Middle frontal gyrus (tissue), 1 donor: ENCODE measurements around the gene DYNC1LI2.
A peak's percentile ranks its signal among the peaks of the same experiment; 100 is the strongest.
"Not testable (repeated sequence)": the region's sequence is repeated elsewhere in the genome, so short reads cannot be mapped to it uniquely, and the experiment has no call there.

ENCODE experiments used
- DNase-seq: peaks from one replicate; pipeline ENCODE4 v3.0.0-alpha.2; 2015; ENCODE audit warnings: low spot score; ENCODE audit errors: extremely low spot score

Gene DYNC1LI2

DNA sequence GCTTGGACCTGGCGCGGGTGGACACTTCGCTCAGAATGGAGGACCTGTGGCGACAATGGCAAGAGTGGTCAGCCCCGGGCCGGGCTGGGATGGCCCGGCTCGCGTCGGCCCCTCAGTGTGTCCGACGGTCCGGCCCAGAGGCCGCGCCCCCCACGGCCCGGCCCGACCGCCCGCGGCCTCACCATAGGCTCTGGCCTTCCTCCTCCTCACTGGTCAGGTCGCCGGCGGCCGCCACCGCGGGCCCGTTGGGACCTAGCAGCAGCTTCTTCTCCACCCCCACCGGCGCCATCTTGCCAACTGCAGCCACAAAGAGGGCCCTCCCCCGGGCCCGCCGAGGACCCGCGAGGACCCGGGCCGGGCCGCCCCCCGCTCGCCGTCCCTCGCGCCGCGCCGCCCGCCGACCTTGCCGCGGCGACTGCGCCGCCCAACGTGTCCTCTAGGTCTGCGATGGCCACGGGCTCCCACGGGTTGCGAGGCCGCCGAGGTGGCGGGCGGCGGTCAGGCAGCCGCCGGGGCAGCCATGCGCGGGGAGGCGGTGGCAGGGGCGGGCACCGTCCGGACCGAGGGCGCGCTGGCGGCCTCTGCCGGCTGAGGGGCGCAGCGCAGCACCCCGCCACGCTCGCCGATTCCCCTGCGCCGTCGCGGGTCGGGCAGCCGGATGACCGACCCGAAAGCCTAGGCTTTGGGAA, at the start of gene DYNC1LI2:
DYNC1LI2 (minus strand) TSS at position 307 of the 689 bp plus-strand sequence; CDS start at position 289, 18 bp downstream.
- peak; percentile 71 for DNase-seq

GRCh38 chr16:66800856-66801255, 49.4 kb upstream of the DYNC1LI2 start:
- no peak for DNase-seq

DNA sequence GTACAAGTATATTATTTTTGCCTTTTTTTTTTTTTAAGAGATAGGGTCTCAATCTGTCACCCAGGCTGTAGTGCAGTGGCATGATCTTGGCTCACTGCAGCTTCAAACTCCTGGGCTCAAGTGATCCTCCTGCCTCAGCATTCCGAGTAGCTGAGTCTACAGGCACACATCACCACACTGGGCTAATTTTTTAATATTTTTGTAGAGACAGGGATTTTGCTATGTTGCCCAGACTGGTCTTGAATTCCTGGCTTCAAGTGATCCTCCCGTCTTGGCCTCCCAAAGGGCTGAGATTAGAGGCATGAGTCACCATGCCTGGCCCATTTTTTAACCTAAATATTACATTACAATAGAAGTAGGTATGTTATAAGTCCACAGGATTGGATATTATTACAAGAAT, 46.8 kb upstream of the DYNC1LI2 start:
- no peak for DNase-seq

DNA sequence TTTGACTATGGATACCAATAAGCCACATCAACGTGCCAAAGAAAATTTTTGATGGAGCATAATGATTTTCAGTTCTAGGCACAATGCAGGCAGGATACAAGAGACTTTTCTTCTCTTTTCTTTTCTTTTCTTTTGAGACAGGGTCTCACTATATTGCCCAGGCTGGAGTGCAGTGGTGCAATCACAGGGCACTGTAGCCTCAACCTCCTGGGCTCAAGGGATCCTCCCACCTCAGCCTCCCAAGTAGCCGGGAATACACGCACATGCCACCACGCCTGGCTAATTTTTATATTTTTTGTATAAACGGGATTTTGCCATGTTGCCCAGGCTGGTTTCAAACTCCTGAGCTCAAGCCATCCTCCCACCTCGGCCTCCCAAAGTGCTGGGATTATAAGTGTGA, 42.6 kb upstream of the DYNC1LI2 start:
- DNase-seq, result not testable (repeated sequence)

- no peak for DNase-seq
Measured at GRCh38 chr16:66790130-66790733, 38.8 kb upstream of the DYNC1LI2 start.

- no peak for DNase-seq
Measured at GRCh38 chr16:66787427-66787826, 36.0 kb upstream of the DYNC1LI2 start.

GRCh38 chr16:66786551-66786950, 35.1 kb upstream of the DYNC1LI2 start:
- DNase-seq, result no peak

DNA sequence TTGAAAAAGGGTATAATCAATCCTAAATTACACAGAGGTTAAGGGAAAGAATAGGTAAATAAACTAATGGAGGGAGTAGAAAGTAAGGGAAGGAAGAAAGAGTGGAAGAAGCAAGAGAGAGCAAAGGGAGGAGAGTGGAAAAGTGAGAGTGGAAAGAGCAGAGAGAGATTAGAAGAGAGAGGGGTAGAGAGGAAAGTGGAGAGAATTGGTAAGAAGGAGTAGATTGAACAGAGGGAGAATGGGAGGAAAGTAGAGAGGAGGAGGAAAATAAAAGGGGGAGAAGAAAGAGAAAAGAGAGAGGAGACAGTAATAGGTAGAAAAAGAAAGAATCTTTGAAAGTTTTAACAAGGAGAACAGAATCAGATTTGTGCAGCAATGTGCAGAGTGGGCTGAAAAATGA, 25.0 kb upstream of the DYNC1LI2 start:
- no peak for DNase-seq

GRCh38 chr16:66774981-66775380, 23.6 kb upstream of the DYNC1LI2 start:
- no peak for DNase-seq

- no peak for DNase-seq
Measured at GRCh38 chr16:66758086-66758485, 6.7 kb upstream of the DYNC1LI2 start.

- DNase-seq, result no peak
Measured at GRCh38 chr16:66754819-66755218, 3.4 kb upstream of the DYNC1LI2 start.

DNA sequence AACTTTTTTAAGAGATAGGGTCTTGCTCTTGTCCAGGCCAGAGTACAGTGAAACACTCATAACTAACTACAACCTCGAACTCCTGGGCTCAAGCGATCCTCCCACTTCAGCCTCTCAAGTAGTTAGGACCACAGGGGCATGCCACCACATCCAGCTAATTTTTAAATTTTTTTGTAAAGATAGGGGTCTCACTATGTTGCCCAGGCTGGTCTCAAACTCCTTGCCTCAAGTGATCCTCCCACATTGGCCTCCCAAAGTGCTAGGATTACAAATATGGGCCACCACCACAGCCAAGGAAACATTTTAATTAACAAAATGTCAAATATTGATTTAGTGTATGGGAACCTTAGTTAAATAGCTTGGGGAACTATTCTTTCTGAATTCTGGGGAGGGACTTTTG, 2.8 kb upstream of the DYNC1LI2 start:
- no peak for DNase-seq

DNA sequence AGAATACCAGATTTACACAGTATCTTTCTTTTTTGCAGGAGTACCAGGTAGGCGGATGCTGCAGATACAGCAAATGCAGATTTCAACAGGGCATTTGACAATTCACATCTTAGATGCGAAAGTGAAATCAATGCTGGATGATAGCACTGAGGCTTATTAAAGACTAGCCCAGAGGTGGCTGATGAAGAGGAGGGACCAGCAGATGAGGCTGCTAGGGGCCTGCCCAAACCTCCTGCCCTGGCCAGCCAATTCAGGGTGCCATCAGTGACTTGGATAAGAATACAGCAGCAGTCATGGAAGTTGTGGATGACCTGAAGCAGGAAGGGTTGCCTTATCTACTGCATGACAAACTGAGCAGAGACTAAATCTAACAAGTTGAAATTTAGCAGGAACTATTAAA, 1.5 kb upstream of the DYNC1LI2 start:
- DNase-seq, result no peak

DNA sequence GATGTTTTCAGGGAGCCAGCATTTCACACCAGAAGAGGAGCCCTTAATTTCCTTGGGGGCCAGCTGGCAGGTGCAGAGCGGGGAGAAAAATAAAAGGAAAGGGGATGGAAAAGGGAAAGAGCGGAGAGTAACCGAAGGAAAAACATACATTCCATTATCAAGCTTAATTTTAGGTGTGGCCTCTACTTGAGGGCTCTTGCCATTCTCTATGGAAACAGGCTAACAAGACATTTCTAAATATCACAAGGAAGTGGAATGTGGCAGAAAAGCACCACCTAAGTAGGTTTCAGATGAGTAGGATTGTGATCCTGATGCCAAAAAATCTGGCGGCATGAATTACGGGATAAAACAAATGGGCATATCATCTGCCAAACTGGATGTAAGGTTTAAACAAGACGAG, 970 bp upstream of the DYNC1LI2 start:
- no peak for DNase-seq

GRCh38 chr16:66751992-66752322, 548 bp upstream of the DYNC1LI2 start:
- DNase-seq, result no peak

DNA sequence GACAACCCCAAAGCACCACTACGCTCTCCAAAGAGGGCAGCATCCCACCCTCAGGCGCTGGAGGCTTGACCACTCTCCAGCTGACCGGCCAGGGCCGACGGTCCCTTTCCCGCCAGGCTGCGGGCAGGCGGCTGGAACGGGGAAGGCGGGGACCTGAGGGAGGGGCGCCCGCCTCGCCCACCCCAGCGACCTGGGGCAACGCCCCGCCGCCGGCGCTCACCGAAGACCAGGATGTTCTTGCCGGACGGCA, 431 bp downstream of the DYNC1LI2 start:
- no peak for DNase-seq

DNA sequence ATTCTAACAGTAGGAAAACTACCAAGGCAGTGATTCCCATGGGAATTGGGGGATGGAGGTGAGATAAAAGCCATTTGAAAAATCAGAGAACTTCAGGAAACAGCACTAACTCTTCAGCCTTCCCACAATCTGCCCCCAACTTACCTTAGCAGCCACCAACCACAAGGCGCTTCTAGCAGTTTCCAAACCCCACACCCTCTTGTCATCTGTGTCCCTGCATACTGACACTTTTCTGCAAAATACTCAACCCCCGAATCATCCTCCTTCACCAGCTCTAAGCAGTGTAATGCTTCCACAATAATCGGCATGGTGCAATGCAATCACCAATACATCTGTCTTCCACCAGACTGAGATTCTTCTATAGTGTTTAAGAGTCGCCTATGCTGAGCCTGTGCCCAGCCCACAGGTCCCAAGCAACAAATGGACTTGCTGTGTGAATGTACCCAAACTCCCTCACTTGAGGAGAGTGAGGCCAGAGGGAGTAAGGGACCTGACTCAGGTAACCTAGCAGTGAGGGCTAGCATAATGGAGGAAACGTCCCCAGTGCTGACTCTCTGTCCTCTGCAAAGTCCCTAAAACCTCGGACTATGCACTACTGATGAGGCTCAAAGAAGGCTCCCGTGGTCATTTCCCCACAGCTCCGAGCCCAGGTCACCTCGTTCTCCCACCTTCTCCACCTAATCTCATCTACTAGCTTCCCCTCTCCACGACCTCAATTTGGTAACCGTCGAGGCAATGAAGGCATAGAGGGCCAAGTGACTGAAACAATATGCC, 943 bp downstream of the DYNC1LI2 start:
- DNase-seq, result no peak

DNA sequence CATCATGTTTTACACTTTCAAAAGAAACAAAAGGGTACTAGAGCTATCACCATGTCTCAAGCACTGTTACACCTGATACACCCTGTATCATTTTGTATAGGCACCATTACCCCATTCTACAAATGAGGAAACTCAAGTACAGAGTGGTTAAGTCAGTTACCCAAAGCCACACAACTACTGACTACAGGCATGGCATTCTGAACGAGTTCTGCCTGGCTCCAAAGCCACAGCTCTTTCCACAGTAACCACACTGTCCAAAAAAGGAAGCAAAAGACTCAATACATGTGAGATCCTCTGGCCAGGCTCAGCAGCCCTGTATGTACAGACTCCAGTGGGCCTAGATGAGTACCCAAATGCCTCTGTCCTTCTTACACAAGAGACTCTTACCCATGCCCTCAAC, 4.7 kb downstream of the DYNC1LI2 start:
- no peak for DNase-seq

DNA sequence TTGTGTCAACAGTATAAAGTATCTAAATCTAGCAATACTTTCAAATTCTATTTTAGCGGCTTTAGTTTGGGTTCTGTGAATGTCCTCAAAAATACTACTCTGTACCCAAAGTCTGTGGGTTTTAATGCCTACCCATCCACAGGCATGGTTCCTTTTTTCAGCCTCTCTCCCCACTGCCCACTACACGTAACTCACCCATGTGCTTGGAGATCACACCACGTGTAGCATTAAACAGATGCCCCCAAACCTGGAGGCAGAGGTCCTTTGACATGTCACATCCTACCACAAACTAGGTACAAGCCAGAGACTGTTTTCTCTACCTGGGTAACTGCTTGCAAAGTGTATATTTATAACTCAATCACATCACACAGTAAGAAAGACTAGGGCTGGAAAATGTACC, 5.4 kb downstream of the DYNC1LI2 start:
- no peak for DNase-seq

GRCh38 chr16:66741950-66742808, 9.2 kb downstream of the DYNC1LI2 start:
- DNase-seq, result no peak

DNA sequence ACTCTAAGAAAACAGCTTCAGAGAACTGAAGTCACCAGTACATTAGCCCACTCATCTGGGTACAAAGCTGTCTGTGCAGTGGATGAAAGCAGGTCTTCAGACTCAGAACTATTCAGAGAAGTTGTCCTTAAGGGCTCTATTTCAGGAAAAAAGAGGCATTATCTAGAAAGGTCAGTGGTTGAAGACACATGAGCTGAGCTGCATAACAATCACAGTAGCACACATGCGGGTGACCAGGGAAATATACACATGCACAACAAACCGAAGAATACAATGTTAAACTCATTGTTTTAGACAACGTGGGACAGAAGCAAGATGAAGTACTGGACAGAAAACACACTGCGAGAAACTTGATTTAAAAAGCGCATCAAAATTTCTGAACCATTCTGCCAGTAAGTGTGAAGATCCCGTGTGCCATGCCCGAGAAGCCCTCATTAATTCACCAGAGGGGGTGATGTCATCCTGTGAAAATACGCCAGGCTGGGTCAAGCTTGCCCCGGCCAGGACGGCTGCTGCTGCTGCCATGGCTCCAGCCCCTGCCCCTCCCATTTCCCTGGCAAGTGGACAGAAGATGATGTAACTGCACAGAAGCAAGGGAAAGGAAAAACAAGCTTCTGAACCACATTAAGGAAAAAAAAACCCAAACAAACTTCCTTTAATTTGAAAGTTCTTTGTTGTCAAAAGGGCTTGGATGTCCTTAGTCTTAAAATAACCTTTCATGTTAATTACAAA, 10.1 kb downstream of the DYNC1LI2 start:
- peak; percentile 86 for DNase-seq
